ENCODE data around the gene PYGM. TPM values are rescaled to one million over a fixed set of nuclear protein-coding genes. Genes with fewer than 3 reads are reported as not detected.
A peak's percentile ranks its signal among the peaks of the same experiment; 100 is the strongest.

The PYGM gene
- total and polyA plus RNA-seq, 2 of the 8 experiments (the other 6 are each of a cell fraction or from before 2014, with no cell fraction given): 9.6 to 10.0 TPM

GRCh38 chr11:64724863-64725532 is 34.8 kb downstream of the PYGM start:
- no peak for DNase-seq (ENCODE audit: low read depth in 1 of 2, low spot score in 2 of 2)

More at GRCh38 chr11:64724863-64725532, 34.8 kb downstream of the PYGM start:
- H2BK12ac ChIP-seq (ENCODE audit: low read depth, low read length): peak overlapping the region; percentile 40; the same call in 1 of the 2 replicates
- peaks cover 10 to 37% (median 26%) of the 10 kb centered on the region in 4 experiments for H3K4me1 ChIP-seq (replicated peaks in 1 of 4; ENCODE audit: control insufficient read depth in 3 of 4, insufficient read depth in 4 of 4, low read length in 3 of 4)
- no peak for FAIRE-seq
- H3K79me2 ChIP-seq (ENCODE audit: control insufficient read depth in 1 of 2, insufficient read depth in 2 of 2, low read length in 2 of 2): no peaks in the 10 kb centered on the region
- H2AFZ ChIP-seq (ENCODE audit: low read length): no peak overlapping the region
- peak overlapping the region; percentile 24 for H2BK20ac ChIP-seq (ENCODE audit: low read length)
- H3K9me3 ChIP-seq (ENCODE audit: insufficient read depth in 2 of 2, low read depth in 1 of 2, low read length in 1 of 2): no peaks in the 10 kb centered on the region
- H3K36me3 ChIP-seq (ENCODE audit: control insufficient read depth in 2 of 4, insufficient read depth in 4 of 4, low read length in 3 of 4): no peaks in the 10 kb centered on the region
- H3K27ac ChIP-seq (ENCODE audit: low read depth, low read length): no peak overlapping the region
- H2BK15ac ChIP-seq (ENCODE audit: low read length): peak overlapping the region; percentile 21
- peaks cover 7 to 20% (median 16%) of the 10 kb centered on the region in 4 experiments for H3K27me3 ChIP-seq (replicated peaks in 1 of 4; ENCODE audit: control insufficient read depth in 3 of 4, extremely low read depth in 1 of 4, insufficient read depth in 3 of 4, low read length in 3 of 4)
- peak overlapping the region; percentile 12 for H4K91ac ChIP-seq (replicated peaks; ENCODE audit: insufficient read length, low read length)
- H3K4me2 ChIP-seq (ENCODE audit: insufficient read depth in 1 of 2, low read depth in 2 of 2, low read length in 2 of 2): peak overlapping the region in 1 of 2 experiments; percentile 6; a peak in 1 of 4 replicates
- H3K14ac ChIP-seq (ENCODE audit: insufficient read length): no peak overlapping the region
- CTCF ChIA-PET (ENCODE audit: partially characterized antibody): interaction anchor here (0.6 to 3.3 kb wide), 12 partner anchors 12 to 797 kb away, joined by 3 to 22 read pairs (median 3); partner anchors contain the start of gene PYGM
- H3K56ac ChIP-seq (replicated peaks; ENCODE audit: insufficient read length, low read depth, low read length): no peak overlapping the region
- H3K23me2 ChIP-seq (ENCODE audit: low read depth, low read length): peaks cover 8% of the 10 kb centered on the region; the same call in 1 of the 2 replicates
- H4K8ac ChIP-seq (ENCODE audit: extremely low read depth, insufficient read depth, low read length): no peak overlapping the region
- H2BK5ac ChIP-seq (ENCODE audit: low read depth, low read length): peak overlapping the region; percentile 83
- POLR2A ChIA-PET (ENCODE audit: partially characterized antibody): interaction anchor here (0.6 to 3.6 kb wide), 11 partner anchors 9 to 355 kb away, joined by 3 to 48 read pairs (median 4); no protein-coding TSS in a partner anchor
- WGBS, 2 experiments (ENCODE audit: extremely low coverage in 1 of 2, insufficient coverage in 1 of 2, insufficient read length in 1 of 2, insufficient replicate concordance in 2 of 2, low coverage in 1 of 2, low lambda C conversion rate in 2 of 2, missing lambda C conversion rate in 1 of 2): 89% methylated on average over 7 of the region's 7 CpGs; no CpG with 5 or more reads in 1 of the 2 experiments
- H3K9ac ChIP-seq (replicated peaks in 1 of 4; ENCODE audit: extremely low read depth in 1 of 4, low read depth in 3 of 4, low read length in 3 of 4): peak overlapping the region in 1 of 4 experiments; percentile 19; a peak in 1 of 7 replicates
- no peak overlapping the region for H3K4me3 ChIP-seq (ENCODE audit: extremely low read depth in 1 of 4, insufficient read depth in 2 of 4, low read depth in 3 of 4, low read length in 4 of 4)
- H4K5ac ChIP-seq (ENCODE audit: insufficient read length, low read depth, low read length): no peak overlapping the region
- H3K79me1 ChIP-seq (ENCODE audit: low read depth, low read length): peaks cover 4% of the 10 kb centered on the region; the same call in 1 of the 2 replicates
- no peak overlapping the region for H2BK120ac ChIP-seq (replicated peaks; ENCODE audit: low read depth, low read length)
- peak overlapping the region; percentile 68; the same call in 1 of the 2 replicates for H3K18ac ChIP-seq (ENCODE audit: extremely low read depth, low read length)
- H3K23ac ChIP-seq (ENCODE audit: insufficient read length): no peak overlapping the region
- H3K4ac ChIP-seq (replicated peaks; ENCODE audit: insufficient read length, low read depth, low read length): no peak overlapping the region
- no peaks in the 10 kb centered on the region for H4K20me1 ChIP-seq (replicated peaks in 1 of 2; ENCODE audit: control insufficient read depth in 1 of 2, insufficient read depth in 2 of 2, low read length in 2 of 2)
- H2AK5ac ChIP-seq (ENCODE audit: low read depth, low read length): peak overlapping the region; percentile 88
- TF ChIP-seq ASH2L (IDR thresholded peaks at IDR 0.05; ENCODE audit: low read length) (no peak), POLR2AphosphoS5 (IDR thresholded peaks at IDR 0.05; ENCODE audit: low read depth, low read length) (0 out of 2 replicates have a peak, but pooled peaks have one; percentile 29), CTBP2 (IDR thresholded peaks at IDR 0.05; ENCODE audit: borderline replicate concordance, insufficient read depth, insufficient read length, low read length) (no peak), CHD1 (IDR thresholded peaks at IDR 0.05; ENCODE audit: low read depth, low read length) (no peak), RAD21 (IDR thresholded peaks at IDR 0.05 in 1 of 2, conservative IDR thresholded peaks at IDR 0.05 in 1 of 2; ENCODE audit: low read depth in 2 of 2, low read length in 2 of 2) (no peak), SIRT6 (IDR thresholded peaks at IDR 0.05; ENCODE audit: low read length) (no peak)
